Activated B cell treated with CpG ODN at 0.5 μM for 24 hours (primary cell): ENCODE measurements around the gene OPN4. TPM values are rescaled to one million over a fixed set of nuclear protein-coding genes. Genes with fewer than 3 reads are reported as not detected.

ENCODE experiments used
- ATAC-seq: fragments of 200-7000 bp; cut with Tn5 transposase; one replicate; pipeline ENCODE4 v1.10.0; 2021; ENCODE audit warnings: low read depth, mild to moderate bottlenecking, moderate library complexity
- CTCF ChIA-PET: fragments of 350-600 bp; sonication (Branson Sonifier 250); formaldehyde crosslinking; loops from one replicate; lab custom pipeline; 2021; ENCODE audit warnings: antibody characterized with exemption; lab: Charles Lee
- POLR2A ChIA-PET: fragments of 350-600 bp; sonication (Branson Sonifier 250); formaldehyde crosslinking; loops from one replicate; lab custom pipeline; 2021; ENCODE audit warnings: antibody characterized with exemption; lab: Charles Lee
- DNase-seq: peaks from one replicate; pipeline ENCODE4 v3.0.0; 2022
- H3K27ac Mint-ChIP-seq: one replicate; pipeline ENCODE4 v1.8.0; 2020; ENCODE audit warnings: mixed read lengths
- H3K27me3 Mint-ChIP-seq: one replicate; pipeline ENCODE4 v1.8.0; 2021; ENCODE audit warnings: mixed read lengths
- H3K36me3 Mint-ChIP-seq: one replicate; pipeline ENCODE4 v1.8.0; 2021; ENCODE audit warnings: low read depth, mixed read lengths
- H3K4me1 Mint-ChIP-seq: one replicate; pipeline ENCODE4 v1.8.0; 2021; ENCODE audit warnings: mixed read lengths
- H3K4me3 Mint-ChIP-seq: one replicate; pipeline ENCODE4 v1.8.0; 2020; ENCODE audit warnings: mild to moderate bottlenecking, mixed read lengths
- H3K9me3 Mint-ChIP-seq: one replicate; pipeline ENCODE4 v1.8.0; 2020; ENCODE audit warnings: mixed read lengths
- CTCF ChIP-seq: fragments of 200-600 bp; IDR thresholded peaks from one replicate; pipeline ENCODE4 v1.8.0; 2022; ENCODE audit warnings: antibody characterized with exemption, mild to moderate bottlenecking
- intact Hi-C: fragments of 100-400 bp; cut with micrococcal nuclease; formaldehyde crosslinking; loops from one replicate; pipeline ENCODE4 v1.15.1; 2024
- total RNA-seq: library from RNA; stranded (reverse); gene quantifications from 2 replicates; pipeline ENCODE4 v1.2.3, GENCODE V29; 2022

Gene OPN4
- total RNA-seq, 1 donor from 2014 or later = not detected

GRCh38 chr10:86715156-86715795 lies 60.9 kb downstream of the OPN4 start:
- intact Hi-C loops = no loop called here
- ChIA-PET POLR2A (no interaction called here), CTCF (no interaction called here)
- H3K9me3 Mint-ChIP-seq = no peaks in the 10 kb centered on the region
- ATAC-seq (no peak), DNase-seq (no peak)
- peaks cover 2% of the 10 kb centered on the region for H3K36me3 Mint-ChIP-seq
- peaks cover 2% of the 10 kb centered on the region for H3K27me3 Mint-ChIP-seq
- H3K4me1 Mint-ChIP-seq = peaks cover 10% of the 10 kb centered on the region
- no peak overlapping the region for H3K27ac Mint-ChIP-seq
- no peak overlapping the region for H3K4me3 Mint-ChIP-seq
- no peak for TF ChIP-seq CTCF

GRCh38 chr10:86715836-86716235 lies 61.5 kb downstream of the OPN4 start:
- no peak overlapping the region for H3K4me3 Mint-ChIP-seq
- H3K9me3 Mint-ChIP-seq = no peaks in the 10 kb centered on the region
- H3K27ac Mint-ChIP-seq = no peak overlapping the region
- TF ChIP-seq CTCF = no peak
- H3K36me3 Mint-ChIP-seq = peaks cover 2% of the 10 kb centered on the region
- ATAC-seq = no peak
- ChIA-PET CTCF (no interaction called here), POLR2A (no interaction called here)
- H3K4me1 Mint-ChIP-seq = peaks cover 6% of the 10 kb centered on the region
- H3K27me3 Mint-ChIP-seq = peaks cover 4% of the 10 kb centered on the region
- no peak for DNase-seq
- intact Hi-C loops = no loop called here

Other genes with a start within 250 kb of the OPN4 start
- 35.9 and 38.5 TPM in 2 replicates for gene WAPL, start 132.8 kb upstream of the OPN4 start, total RNA-seq
- not detected in 2 replicates for gene LDB3, start 14.0 kb downstream of the OPN4 start, total RNA-seq
- 10.1 and 11.8 TPM in 2 replicates for gene BMPR1A, start 102.1 kb downstream of the OPN4 start, total RNA-seq